GM04504 (cell line): ENCODE results near the gene DDR2.
"Not testable (repeated sequence)": the region's sequence is repeated elsewhere in the genome, so short reads cannot be mapped to it uniquely, and the experiment has no call there.

Experiments used
- DNase-seq: peaks from one replicate; pipeline ENCODE4 v3.0.0-alpha.2; 2012; ENCODE audit warnings: low read depth

Gene DDR2

GRCh38 chr1:162779043-162779442, 146.8 kb downstream of the DDR2 start:
- no peak for DNase-seq

GRCh38 chr1:162782671-162783070, 150.4 kb downstream of the DDR2 start:
- DNase-seq, result no peak

- not testable (repeated sequence) for DNase-seq
Measured at GRCh38 chr1:162784926-162785325, 152.7 kb downstream of the DDR2 start.

- not testable (repeated sequence) for DNase-seq
Measured at GRCh38 chr1:162788783-162789182, 156.5 kb downstream of the DDR2 start.

- DNase-seq, result peak; percentile 11
Measured at GRCh38 chr1:162790303-162790984, 158.2 kb downstream of the DDR2 start, which contains the start of gene HSD17B7. HSD17B7 (plus strand) TSS chr1:162790702; CDS start chr1:162790801, 99 bp downstream.

GRCh38 chr1:162790985-162791357, 158.7 kb downstream of the DDR2 start:
- not testable (repeated sequence) for DNase-seq

GRCh38 chr1:162794284-162794683, 162.0 kb downstream of the DDR2 start:
- not testable (repeated sequence) for DNase-seq

- not testable (repeated sequence) for DNase-seq
Measured at GRCh38 chr1:162796617-162797279, 164.5 kb downstream of the DDR2 start.

- DNase-seq, result peak; percentile 49
Measured at GRCh38 chr1:162799995-162800830, 167.9 kb downstream of the DDR2 start.

GRCh38 chr1:162807503-162807902, 175.2 kb downstream of the DDR2 start:
- DNase-seq, result not testable (repeated sequence)

GRCh38 chr1:162812357-162812756, 180.1 kb downstream of the DDR2 start:
- DNase-seq, result not testable (repeated sequence)

GRCh38 chr1:162818136-162818535, 185.9 kb downstream of the DDR2 start:
- DNase-seq, result not testable (repeated sequence)

- DNase-seq, result not testable (repeated sequence)
Measured at GRCh38 chr1:162818666-162819065, 186.4 kb downstream of the DDR2 start.

- no peak for DNase-seq
Measured at GRCh38 chr1:162822391-162823200, 190.3 kb downstream of the DDR2 start.

GRCh38 chr1:162823231-162823630, 191.0 kb downstream of the DDR2 start:
- no peak for DNase-seq

GRCh38 chr1:162823771-162824525, 191.7 kb downstream of the DDR2 start:
- no peak for DNase-seq

GRCh38 chr1:162829268-162829667, 197.0 kb downstream of the DDR2 start:
- DNase-seq, result no peak

GRCh38 chr1:162832470-162832869, 200.2 kb downstream of the DDR2 start:
- no peak for DNase-seq

GRCh38 chr1:162835157-162835899, 203.1 kb downstream of the DDR2 start:
- no peak for DNase-seq
